ENCODE results near the gene KCNN3.
A peak's percentile ranks its signal among the peaks of the same experiment; 100 is the strongest.

The KCNN3 gene

DNA sequence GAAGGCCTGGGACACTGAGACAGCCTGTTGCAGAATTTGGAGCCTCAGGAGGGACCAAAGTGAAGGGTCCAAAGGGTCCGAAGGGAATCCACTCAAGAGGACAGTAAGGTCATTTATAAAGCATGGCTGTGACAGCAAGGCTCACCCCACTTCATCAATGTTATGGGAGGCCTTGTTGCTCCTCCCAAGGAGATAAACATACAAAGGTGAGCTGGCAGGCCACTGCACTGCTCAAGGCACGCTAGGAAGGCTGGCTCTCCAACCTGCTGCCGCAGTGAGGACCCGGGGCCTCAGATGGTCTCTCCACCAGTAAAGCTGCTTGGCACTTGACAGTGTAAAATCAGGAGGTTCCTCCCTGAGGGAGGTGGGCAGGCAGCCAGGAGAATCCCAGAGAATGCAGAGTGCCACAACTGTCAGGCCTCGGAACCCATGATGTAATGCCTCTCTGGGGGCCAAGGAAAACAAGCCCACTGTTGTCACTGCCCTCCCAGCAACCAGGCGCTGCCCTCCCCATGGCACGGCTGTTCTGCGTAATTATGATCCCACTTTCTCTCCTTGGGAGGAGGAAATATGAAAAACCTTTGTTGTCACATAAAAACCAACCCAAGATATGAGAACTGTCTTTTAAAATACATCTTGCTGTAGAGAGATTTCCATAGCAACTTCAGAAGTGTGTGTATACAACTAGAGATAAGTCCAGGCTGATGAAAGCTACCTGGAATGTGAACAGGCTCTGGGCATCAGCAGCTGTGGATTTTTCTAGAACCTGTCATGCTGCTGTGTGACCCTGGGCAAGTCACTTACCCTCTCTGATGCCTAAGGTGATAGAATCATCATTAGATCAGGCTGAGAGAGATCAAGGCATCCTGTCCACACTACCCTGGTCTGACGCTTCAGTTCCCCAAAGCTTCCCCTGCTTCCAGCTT lies 102.5 kb downstream of the KCNN3 start:
- DNase-seq = peak; percentile 38

DNA sequence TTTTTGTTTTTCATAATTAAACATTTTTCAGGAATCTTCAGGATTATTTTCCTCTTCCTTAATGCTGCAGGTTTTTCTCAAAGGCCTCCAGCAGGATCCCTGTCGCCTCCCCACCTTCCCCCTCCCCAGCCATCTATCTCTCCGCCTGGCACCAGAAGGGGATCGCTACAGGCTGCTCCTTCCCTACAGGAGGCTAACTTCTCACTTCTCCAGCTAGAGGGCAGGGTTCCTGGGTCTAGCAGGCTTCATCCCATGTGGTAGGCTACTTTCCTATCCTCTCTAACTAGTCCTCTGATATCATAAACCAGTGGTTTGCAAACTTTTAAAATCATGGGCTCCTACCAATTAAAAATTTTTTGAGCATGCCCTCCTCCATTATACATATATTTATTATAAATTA lies 104.1 kb downstream of the KCNN3 start:
- DNase-seq = peak; percentile 28

DNA sequence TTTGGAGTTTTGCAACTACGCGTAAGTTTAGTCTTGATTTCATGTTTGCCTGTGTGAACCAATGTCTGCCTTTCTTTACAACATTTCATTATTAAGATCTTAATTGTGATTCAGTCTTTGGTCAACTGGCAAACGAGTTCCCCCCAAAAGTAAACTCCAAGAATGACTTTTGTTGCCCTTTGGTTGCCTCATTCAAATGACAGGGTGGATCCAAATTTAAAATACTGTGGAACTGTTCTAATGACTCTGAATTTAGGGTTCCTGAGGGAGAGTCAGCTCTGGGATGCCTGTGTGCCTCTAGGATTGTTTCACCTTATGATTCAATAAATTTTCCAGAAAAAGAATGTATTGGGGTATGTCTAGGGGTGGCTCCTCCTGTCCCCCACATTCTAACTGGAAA lies 105.3 kb downstream of the KCNN3 start:
- no peak for DNase-seq

DNA sequence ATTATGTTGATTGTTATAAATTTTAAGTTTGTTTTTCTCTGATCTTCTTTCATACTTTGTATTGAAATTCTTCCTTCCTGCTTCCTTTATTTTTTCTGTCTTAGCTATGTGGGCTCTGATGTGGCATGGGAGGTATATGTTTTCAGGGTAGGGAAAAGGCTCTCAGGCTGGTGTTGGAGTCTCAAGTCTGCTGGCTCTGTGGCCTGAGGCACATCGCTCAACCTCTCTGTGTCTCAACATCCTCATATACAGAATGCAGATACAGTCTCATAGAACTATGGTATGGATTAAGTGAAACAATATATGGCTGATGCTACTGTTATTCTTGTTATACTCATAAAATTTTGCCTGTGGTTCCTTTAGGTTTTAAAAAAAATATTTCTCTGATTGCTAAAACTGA lies 105.9 kb downstream of the KCNN3 start:
- DNase-seq = no peak

DNA sequence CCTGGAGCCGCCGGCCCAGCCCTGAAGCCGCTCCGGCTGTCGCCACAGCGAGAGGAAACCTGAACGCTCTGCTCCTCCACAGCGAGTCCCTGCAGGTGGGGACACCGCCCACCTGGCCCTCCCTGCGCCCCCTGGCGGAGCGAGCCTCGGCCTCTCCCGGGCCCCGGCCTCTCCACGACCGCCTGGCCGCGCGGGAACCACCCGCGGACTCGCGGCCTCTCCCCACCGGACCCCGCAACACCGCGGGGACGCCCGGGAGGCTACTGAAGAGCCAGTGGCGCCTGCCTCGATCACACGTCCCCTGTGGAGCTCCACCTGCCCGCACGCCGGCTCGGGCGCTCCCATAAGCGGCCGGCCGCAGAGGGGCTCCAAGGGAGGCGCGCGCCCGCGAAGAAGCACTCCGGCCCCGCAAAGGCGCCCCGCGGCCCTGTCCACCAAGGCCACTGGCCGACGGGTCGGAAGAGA lies 109.6 kb downstream of the KCNN3 start:
- DNase-seq = peak; percentile 61

DNA sequence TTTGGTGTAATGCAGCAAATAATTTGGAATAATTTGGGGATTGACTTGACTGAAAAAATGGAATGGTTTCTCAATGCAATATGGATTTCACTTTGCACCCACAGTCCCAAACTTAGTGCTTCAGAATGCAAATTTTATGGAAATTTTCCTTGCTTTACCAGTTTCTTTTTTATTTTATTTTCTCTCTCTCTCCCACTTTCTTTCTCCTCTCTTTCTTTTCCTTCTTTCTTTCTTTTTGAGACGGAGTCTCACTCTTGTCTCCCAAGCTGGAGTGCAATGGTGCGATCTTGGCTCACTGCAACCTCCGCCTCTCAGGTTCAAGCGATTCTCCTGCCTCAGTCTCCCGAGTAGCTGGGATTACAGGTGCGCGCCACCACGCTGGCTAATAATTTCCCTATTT lies 110.3 kb downstream of the KCNN3 start:
- DNase-seq = no peak

DNA sequence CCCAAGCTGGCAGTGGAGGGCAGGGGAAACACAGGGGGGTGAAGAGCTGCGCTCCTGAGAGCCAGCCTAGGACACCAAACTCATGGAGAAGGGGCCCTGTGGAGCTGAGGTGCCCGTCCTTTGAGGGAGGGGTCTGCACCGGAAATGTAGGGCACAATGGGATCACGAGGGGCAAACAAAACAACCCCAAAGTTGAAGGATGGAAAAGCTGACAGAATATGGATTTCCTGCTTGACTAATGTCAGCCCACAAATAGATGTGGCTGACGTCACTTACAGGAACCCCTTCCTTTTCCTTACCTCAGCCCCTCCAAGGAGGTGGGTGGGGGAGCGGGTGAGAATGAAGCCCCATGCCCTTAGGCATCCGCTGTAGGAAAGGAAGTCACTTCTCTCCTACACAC lies 110.9 kb downstream of the KCNN3 start:
- DNase-seq = no peak

DNA sequence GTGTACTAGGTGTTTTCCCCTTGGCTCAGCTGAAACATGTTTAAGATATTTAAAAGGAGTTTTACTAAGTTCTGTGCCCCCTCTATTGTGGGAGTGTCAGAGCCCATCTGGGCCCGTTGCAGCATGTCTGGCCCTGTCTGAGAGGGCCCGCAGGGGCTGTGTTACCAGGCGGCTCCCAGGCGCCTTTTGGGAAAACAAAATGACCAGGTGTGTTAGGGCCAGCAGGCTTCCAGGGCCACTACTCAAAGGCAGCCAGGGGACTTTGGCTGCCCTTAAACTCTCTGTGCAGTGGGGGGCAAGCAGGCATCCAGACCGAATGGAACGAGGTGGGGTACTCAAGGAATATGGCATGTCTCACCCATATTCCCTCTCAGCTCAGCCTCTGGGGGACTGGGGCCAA lies 111.7 kb downstream of the KCNN3 start:
- DNase-seq = no peak

DNA sequence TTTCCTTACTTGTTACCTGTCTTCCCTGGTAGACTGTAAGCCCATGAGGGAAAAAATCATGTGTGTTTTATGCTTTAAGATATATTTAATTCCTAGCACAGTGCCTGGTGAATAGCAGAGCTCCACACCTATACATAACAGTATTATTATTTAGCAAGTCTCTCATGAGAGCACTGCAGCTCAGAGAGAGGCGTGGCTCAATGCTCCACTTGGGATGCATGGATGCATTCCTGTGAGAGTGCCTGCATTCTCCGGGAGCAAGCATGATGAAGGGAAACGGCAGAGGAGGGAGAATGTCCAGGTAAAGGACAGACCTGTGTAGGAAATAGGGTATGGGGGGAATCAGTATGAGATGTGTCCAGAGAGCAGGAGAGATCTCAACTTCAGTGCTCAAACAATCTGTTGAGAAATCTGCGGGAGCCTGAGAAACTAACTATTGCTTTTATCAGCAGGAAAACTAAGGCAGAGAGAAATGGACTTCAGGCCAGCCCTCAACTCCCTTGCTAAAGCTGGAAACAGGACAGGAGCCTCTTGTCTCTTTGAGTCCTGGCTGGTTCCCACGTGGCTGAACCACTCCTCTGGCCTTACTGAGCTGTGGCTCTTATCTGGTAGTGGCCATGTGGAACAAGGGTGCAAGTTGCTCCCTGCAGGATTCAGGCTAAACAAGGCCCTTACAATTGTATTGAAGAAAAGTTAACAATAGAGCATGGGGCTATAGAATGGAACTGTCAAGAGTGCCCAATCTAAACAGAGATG lies 113.1 kb downstream of the KCNN3 start:
- no peak for DNase-seq

DNA sequence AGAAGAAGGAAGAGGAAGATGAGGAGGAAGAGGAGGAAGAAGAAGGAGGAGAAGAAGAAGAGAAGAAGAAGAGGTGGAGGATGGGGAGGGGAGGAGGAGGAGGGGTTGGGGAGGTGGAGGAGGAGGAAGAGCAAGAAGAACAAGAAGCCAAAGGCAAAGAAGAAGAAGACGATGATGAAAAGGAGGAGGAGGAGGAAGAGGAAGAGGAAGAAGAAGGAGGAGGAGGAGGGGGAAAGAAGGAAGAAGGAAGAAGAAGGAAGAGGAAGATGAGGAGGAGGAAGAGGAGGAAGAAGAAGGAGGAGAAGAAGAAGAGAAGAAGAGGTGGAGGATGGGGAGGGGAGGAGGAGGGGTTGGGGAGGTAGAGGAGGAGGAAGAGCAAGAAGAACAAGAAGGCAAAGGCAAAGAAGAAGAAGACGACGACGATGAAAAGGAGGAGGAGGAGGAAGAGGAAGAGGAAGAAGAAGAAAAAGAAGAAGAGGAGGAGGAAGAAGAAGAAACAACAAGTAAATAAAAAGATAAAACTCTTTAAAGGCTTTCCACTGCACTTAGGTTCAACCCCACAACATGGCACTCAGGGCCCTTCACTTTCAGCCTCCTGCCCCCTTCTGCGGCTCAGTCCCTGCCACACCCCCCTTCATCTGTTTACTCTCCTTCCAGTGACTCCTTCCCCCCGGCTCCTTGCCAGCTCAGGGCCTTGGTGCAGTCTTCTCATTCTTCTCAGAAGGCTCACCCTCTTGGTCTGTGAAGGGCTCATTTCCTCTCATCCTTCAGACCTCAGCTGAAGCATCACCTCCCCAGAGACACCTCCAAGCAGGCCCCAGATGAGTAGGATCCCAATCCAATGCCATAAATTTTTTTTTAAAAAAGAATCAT lies 114.0 kb downstream of the KCNN3 start:
- no peak for DNase-seq

DNA sequence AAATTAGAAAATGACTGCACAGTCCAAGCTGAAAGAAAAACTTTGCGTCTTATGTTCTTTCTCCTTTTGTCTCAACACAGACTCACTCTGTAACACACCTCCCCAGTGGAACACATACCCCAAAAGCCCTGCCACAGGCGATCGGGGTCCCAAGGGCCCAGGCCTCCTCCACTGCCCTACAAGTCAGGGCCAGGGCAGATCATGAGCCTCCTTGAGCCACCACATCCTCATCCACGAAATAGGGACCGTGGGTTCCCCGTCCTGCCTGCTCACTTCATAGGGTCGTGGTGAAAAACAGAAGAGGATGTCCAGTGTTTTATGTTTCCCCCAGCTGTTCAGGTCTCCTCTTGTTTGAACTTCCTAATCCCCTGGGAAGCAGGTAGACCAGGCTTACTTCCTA lies 116.7 kb downstream of the KCNN3 start:
- DNase-seq = no peak

DNA sequence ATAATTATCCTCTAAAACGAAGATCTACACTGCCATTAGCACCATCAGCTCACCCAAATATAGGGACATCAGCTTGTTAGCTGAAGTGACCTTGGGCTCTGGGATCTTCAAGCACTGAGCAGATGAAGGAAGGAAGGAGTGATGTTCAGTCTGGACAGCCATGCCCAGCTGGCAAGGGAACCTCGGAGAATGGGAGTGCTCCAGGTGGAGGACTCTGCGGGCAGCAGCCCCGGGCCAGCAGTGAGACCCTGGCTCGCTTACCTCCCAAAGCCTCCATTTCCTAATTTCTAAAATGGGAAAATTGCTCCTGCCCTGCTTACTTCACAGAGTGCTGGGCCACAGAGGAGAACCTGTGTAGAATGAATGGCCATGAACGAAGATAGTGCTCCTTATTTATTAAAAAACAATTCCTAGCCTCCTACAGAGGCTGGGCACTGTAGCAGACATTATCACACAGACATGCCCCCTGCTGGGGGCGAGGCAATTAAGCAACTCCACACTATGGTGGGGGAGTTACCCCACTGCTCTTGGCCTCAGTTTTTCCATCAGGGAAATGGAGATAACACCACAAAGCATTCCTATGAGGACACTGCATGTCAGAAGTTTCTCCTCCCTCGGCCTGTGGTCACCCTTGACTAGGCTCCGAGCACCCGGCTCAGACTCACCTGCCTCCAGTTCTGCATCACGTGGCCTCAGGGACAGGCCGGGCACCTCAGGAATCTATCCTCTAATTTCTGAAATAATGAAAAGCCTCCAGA lies 117.6 kb downstream of the KCNN3 start:
- DNase-seq = no peak

DNA sequence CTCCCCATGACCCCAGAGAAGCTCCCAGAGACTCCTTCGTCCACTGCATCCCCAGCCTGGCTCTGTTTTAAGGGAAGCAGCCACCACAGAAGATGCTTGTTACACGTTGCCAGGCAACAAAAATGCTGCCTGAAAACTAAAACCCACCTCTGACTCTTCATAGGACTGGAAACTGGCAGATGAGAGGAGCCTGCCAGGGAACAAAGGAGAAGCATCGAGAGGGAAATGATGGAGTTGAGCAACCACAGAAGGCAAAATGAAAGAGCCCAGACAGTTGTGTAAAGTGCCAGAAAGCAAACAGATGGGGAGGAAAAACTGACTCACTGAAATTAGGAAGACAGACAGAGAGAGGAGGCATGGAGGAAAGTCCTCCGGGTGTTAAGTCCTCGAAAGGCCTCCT lies 118.4 kb downstream of the KCNN3 start:
- peak; percentile 46 for DNase-seq

DNA sequence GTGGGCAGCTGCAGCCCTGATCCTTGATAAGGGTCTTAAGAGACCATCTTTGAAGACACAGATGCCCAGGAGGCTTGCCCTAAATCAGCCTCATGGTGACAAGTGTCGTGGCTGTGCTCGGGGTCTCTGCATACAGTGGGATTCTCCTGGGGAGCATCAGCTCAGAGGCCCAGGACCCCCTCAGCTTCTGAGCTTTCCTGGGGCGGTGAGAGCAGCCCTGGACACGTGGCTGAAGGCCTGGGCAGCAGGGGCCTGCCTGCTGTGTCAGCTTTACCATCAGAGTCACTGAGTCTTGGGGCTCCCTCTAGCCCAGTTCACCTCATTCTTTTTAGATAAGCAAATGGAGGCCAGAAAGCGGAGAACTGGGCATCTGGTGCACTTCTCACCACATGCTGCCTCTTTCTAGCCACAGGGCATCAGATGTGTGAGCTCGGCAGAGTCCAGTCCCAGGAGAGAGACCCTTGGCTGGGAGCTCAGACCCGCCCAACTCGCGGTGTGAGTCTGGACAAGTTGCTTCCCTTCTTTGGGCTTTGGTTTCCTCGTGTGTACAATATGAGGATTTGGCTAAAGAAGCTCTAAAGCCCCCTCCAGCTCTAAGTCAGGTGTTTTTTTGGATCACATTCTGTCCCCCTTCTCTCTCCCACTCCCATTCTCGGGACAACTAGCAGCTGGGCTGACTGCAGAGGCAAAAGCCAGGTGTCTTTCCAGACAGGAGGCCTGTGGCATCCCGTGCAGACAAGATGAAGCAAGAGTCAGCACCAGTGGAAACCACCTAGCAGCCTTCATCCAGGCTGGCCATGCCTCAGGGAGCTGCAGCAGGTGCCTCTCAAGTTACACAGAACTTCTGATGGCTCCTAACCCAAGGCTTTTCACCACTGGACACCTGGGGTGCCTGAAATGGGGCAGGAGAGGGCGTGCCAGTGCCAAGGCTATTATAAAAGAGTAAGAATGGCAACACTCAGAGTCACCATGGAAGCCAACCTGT lies 119.1 kb downstream of the KCNN3 start:
- DNase-seq = peak; percentile 41

DNA sequence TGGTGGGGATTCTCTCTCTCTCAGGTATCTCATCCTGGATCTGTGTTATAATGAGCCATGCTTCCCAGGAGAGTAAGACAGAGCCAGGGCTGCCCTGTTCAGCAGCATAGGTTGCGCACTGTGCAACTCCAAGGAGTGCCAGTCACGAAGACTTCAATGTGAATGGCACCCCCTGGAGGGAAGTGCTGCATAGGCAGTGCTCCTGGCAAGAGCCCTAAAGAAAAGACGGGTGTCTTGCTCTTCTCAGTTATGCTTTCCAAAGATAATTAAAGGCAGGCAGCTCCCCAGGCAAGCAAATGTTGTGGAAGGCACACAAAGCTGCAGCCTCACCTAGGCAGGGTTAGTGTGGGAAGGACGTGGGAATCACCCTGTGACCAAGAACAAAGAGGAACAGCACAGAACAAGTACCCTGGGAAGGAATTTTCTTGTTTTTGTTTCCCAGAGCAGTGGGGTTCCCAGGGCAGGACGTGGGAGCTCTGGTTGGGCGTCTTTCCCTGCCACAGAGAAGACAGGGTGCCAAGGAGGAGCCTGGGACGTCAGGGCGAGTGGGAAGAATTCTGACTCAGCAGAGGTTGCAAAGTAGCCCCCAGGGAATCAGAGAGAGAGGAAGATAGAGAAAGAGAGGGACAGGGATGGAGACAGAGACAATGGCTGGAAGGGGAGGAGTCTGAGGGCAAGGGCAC lies 120.9 kb downstream of the KCNN3 start:
- DNase-seq = no peak

DNA sequence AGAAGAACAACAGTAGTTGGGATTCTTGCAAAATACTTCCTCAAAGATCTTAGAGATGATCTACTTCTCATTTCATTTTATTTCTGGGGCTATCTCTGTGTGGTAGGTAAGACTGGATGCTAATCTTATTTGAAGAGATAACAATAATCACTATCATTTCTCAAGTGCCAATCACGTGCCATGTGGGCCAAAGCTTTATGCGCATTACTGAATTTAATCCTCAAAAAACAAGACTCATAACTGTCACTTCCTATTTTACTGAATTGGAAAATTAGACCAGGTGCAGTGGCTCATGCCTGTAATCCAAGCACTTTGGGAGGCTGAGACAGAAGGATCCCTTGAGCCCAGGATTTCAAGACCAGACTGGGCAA lies 121.7 kb downstream of the KCNN3 start:
- DNase-seq = no peak

DNA sequence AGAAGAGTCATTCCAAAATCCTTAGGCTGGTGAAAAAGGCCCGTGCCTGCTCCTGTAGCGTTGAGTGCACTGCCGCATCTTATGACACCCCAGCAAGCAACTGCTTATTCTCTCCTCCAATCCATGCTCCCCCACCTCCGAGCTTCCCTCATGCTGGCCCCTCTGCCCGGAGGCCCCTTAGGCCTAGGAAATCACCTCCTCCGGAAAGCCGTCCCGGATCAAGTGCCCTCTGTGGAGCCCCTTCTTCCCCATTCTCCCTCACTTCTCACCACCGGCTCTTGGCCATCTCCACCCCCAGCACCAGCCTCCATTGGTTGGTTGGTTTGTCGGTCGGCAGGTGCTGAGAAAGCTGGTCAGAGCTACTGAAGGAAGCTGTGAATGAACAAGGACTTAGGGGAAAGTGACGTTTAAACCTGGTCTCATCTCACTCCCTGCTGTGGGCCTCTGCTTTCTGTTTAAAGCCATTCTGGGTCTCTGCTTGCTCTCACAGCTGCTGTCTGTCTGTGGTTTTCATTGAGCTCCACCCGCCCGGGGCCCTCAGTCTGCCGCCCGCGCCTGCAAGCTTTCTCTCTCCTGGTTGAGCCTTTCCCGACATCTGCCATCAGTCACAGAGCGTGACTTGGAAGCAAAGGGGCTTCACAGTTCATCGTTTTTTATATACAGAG lies 122.2 kb downstream of the KCNN3 start:
- no peak for DNase-seq

DNA sequence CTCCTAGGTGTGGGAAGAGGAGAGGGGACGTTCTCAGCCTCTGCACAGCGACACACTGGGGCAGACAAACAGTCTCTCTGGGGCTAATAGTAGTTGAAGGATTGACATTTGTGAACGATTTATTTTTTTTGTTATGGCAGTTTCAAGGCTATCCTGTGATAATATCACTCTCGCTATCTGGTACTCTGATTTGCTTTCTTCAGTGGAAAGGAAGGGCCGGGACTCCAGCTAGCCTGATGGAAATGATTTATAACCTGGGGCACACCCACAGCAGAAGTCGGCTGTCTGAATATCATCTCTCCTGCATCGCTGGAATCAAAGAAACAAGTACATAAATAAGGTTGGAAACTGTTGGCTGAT lies 122.7 kb downstream of the KCNN3 start:
- DNase-seq = no peak

DNA sequence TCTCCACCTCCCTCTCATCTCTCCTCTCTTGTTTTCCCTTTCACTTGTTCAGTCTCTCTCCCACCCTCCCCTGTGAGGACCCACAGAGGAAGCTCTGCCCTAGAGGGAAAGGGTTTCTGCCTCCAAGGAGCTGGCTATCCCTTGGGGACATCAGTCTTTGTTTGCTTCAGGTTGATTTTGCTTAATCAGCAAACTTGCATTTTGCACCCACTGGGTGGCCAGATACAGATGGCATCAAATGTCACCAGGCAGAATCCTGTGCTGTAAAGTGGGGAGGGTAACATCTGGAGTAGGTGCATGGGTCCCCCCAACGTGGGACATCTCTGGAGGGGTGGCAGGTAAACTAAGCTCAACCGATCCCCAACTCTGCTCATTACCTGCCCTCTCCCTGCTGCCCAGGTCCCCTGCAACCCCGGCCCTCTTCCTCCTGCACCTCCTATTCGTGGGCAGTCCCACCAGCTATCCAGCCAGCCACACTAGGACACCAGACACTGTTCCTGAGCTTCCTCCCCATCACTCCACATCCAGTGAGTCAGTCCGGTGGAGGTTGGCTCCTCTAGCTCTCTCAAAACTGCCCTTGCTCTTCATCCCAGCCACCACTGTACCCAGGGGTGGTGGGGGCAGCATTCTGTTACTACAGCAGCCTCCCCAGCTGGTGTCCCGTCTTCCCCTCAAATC lies 123.3 kb downstream of the KCNN3 start:
- DNase-seq = no peak
